ENCODE measurements around the gene PKD1L1. TPM values are rescaled to one million over a fixed set of nuclear protein-coding genes. Genes with fewer than 3 reads are reported as not detected.

PKD1L1 gene
- total RNA-seq, 4 donors from 2014 or later = 0.07 to 1.7 (median 0.98) TPM

GRCh38 chr7:47786557-47787248, 161.6 kb downstream of the PKD1L1 start:
- Histone ChIP-seq H3K36me3 (no peaks in the 10 kb centered on the region), H3K4me1 (peaks cover 0 to 12% of the 10 kb centered on the region in 2 donors), H3K27me3 (no peaks in the 10 kb centered on the region), H3K9me3 (no peaks in the 10 kb centered on the region), H3K27ac (peak overlapping the region in 1 of 4 donors; percentile 21), H3K4me3 (no peak overlapping the region)
- in situ Hi-C loops (cut with MboI; ENCODE audit: low sequenced_read_pairs in 4 of 4) = no loop called here
- ATAC-seq (peak; percentile 45 to 67), DNase-seq (peak; percentile 11 to 45)
- intact Hi-C loops (cut with DNase I; ENCODE audit: low total_unique reads) = no loop called here
- TF ChIP-seq CTCF (IDR thresholded peaks at IDR 0.05 in 4 of 5, conservative IDR thresholded peaks at IDR 0.05 in 1 of 5) (no peak), POLR2A (IDR thresholded peaks at IDR 0.05) (no peak)

- Histone ChIP-seq H3K36me3 (no peaks in the 10 kb centered on the region), H3K4me1 (peaks cover 0 to 12% of the 10 kb centered on the region in 2 donors), H3K4me3 (no peak overlapping the region), H3K9me3 (no peaks in the 10 kb centered on the region), H3K27me3 (no peaks in the 10 kb centered on the region), H3K27ac (no peak overlapping the region)
- ATAC-seq = no peak
- intact Hi-C loops (cut with DNase I; ENCODE audit: low total_unique reads) (no loop called here), in situ Hi-C loops (cut with MboI; ENCODE audit: low sequenced_read_pairs in 4 of 4) (no loop called here)
- no peak for DNase-seq
- no peak for TF ChIP-seq CTCF (IDR thresholded peaks at IDR 0.05 in 4 of 5, conservative IDR thresholded peaks at IDR 0.05 in 1 of 5)
These were observed 162.2 kb downstream of the PKD1L1 start for GRCh38 chr7:47785923-47786556.

GRCh38 chr7:47783456-47784223, 164.6 kb downstream of the PKD1L1 start:
- no peaks in the 10 kb centered on the region for H3K9me3 ChIP-seq
- H3K4me1 ChIP-seq = peaks cover 0 to 12% of the 10 kb centered on the region in 2 donors
- peak overlapping the region; percentile 43 to 66 (median 58) for H3K27ac ChIP-seq
- TF ChIP-seq CTCF (IDR thresholded peaks at IDR 0.05 in 4 of 5, conservative IDR thresholded peaks at IDR 0.05 in 1 of 5) = no peak
- TF ChIP-seq POLR2A (IDR thresholded peaks at IDR 0.05) = no peak
- ATAC-seq (peak; percentile 78 to 86), DNase-seq (peak in 1 of 2 donors; percentile 25)
- H3K27me3 ChIP-seq = no peaks in the 10 kb centered on the region
- no peak overlapping the region for H3K4me3 ChIP-seq
- intact Hi-C loops (cut with DNase I; ENCODE audit: low total_unique reads) (no loop called here), in situ Hi-C loops (cut with MboI; ENCODE audit: low sequenced_read_pairs in 4 of 4) (no loop called here)
- H3K36me3 ChIP-seq = no peaks in the 10 kb centered on the region

GRCh38 chr7:47782792-47783191, 165.5 kb downstream of the PKD1L1 start:
- Histone ChIP-seq H3K27ac (no peak overlapping the region), H3K4me1 (peaks cover 0 to 12% of the 10 kb centered on the region in 2 donors)

More at GRCh38 chr7:47782792-47783191, 165.5 kb downstream of the PKD1L1 start:
- no peak for ATAC-seq
- no peak for DNase-seq
- Histone ChIP-seq H3K27me3 (no peaks in the 10 kb centered on the region), H3K36me3 (no peaks in the 10 kb centered on the region), H3K4me3 (no peak overlapping the region), H3K9me3 (no peaks in the 10 kb centered on the region)
- intact Hi-C loops (cut with DNase I; ENCODE audit: low total_unique reads) (no loop called here), in situ Hi-C loops (cut with MboI; ENCODE audit: low sequenced_read_pairs in 4 of 4) (no loop called here)
- TF ChIP-seq POLR2A (IDR thresholded peaks at IDR 0.05) = no peak
- TF ChIP-seq CTCF (IDR thresholded peaks at IDR 0.05 in 4 of 5, conservative IDR thresholded peaks at IDR 0.05 in 1 of 5) = no peak
